Natural killer cell treated with Interleukin-12 subunit alpha and Interleukin-12 subunit beta and Interleukin-15 and Interleukin-18, amount 100 ng/mL, for 72 hours (primary cell): ENCODE measurements around the gene SPATA13. TPM values are rescaled to one million over a fixed set of nuclear protein-coding genes. Genes with fewer than 3 reads are reported as not detected.
A peak's percentile ranks its signal among the peaks of the same experiment; 100 is the strongest.

Experiments
- ATAC-seq, 2 donors: fragments of 150-1000 bp; cut with Tn5 transposase in 1 of 2; sonication (Bioruptor Pico), chemical (Tn5 transposase) in 1 of 2; 2 replicates each; pipeline ENCODE4 v1.10.0; 2021
- DNase-seq: peaks from one replicate; pipeline ENCODE4 v3.0.0; 2022; ENCODE audit warnings: low spot score
- H3K27ac Mint-ChIP-seq, 2 donors: 1 replicate in 1 of 2; 2 replicates in 1 of 2; pipeline ENCODE4 v1.8.0; 2022; ENCODE audit warnings: mixed read lengths in 2 of 2, mild to moderate bottlenecking in 1 of 2, moderate library complexity in 1 of 2
- H3K27me3 Mint-ChIP-seq, 2 donors: 1 replicate in 1 of 2; 2 replicates in 1 of 2; pipeline ENCODE4 v1.8.0; 2022; ENCODE audit warnings: mixed read lengths in 2 of 2
- H3K36me3 Mint-ChIP-seq: one replicate; pipeline ENCODE4 v1.8.0; 2022; ENCODE audit warnings: mixed read lengths
- H3K4me1 Mint-ChIP-seq, 2 donors: 1 replicate in 1 of 2; 2 replicates in 1 of 2; pipeline ENCODE4 v1.8.0; 2022; ENCODE audit warnings: low read depth in 2 of 2, mixed read lengths in 2 of 2, mild to moderate bottlenecking in 1 of 2
- H3K4me3 Mint-ChIP-seq: one replicate; pipeline ENCODE4 v1.8.0; 2022; ENCODE audit warnings: mixed read lengths
- H3K9me3 Mint-ChIP-seq: 2 replicates; pipeline ENCODE4 v1.8.0; 2022; ENCODE audit warnings: mixed read lengths
- total RNA-seq, 2 donors: library from RNA; stranded (reverse); gene quantifications; one replicate each; pipeline ENCODE4 v1.2.3, GENCODE V29; 2022

SPATA13 gene
- total RNA-seq, 2 donors from 2014 or later: 81.6 to 107 TPM

DNA sequence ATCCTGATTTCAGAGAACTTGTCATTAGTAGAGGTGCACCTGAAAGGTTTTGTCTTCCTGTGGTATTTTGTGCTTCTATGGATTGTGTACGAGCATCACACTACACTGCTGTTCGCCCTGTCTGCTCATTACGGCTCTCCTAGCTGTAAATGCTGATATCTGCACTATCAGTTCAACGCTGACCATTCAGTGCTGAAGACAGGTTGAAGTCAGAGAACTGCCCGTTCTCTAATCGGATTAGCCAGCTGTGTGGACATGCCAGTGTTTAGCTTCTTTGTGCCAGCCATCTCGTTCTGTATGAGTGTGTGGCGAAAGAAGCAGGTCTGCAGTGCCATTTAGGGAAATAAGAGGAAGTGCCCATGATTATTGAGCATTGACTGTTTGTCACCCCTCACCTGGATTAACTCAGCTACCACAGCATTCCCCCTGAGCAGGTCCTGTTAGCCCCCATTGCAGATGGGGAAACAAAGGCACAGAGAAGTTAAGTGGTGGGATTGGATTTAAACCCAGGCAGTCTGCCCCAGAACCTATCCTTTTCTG is 127.3 kb downstream of the SPATA13 start:
- peaks cover 5 to 13% of the 10 kb centered on the region in 2 donors for H3K4me1 Mint-ChIP-seq
- H3K9me3 Mint-ChIP-seq: no peaks in the 10 kb centered on the region
- ATAC-seq (no peak), DNase-seq (no peak)
- H3K27me3 Mint-ChIP-seq: no peaks in the 10 kb centered on the region
- H3K36me3 Mint-ChIP-seq: peaks cover 19% of the 10 kb centered on the region
- H3K27ac Mint-ChIP-seq: no peak overlapping the region
- H3K4me3 Mint-ChIP-seq: no peak overlapping the region

DNA sequence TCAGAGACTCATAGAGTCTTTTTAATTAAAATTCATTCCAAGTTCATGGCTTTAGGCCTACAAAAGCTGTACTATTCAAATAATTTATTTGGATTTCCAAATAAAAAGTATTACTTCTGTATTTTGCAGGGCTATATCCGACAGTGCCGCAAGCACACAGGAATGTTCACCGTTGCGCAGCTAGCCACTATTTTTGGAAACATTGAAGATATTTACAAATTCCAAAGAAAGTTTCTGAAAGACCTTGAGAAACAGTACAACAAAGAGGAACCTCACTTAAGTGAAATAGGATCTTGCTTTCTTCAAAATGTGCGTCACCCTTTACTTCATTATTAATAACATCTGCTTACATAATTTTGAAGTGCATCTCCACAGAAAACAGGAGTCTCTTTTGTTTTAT is 128.3 kb downstream of the SPATA13 start:
- H3K9me3 Mint-ChIP-seq: no peaks in the 10 kb centered on the region
- peaks cover 0 to 8% of the 10 kb centered on the region in 2 donors for H3K4me1 Mint-ChIP-seq
- H3K27ac Mint-ChIP-seq: peak overlapping the region in 1 of 2 donors; percentile 62

GRCh38 chr13:24290280-24290932 is 129.9 kb downstream of the SPATA13 start:
- peaks cover 0 to 7% of the 10 kb centered on the region in 2 donors for H3K4me1 Mint-ChIP-seq
- H3K4me3 Mint-ChIP-seq: no peak overlapping the region
- ATAC-seq (no peak), DNase-seq (no peak)
- H3K36me3 Mint-ChIP-seq: peaks cover 32% of the 10 kb centered on the region
- H3K9me3 Mint-ChIP-seq: no peaks in the 10 kb centered on the region
- no peaks in the 10 kb centered on the region for H3K27me3 Mint-ChIP-seq
- H3K27ac Mint-ChIP-seq: peak overlapping the region in 1 of 2 donors; percentile 56

More for the DNA sequence above, 128.3 kb downstream of the SPATA13 start:
- H3K27me3 Mint-ChIP-seq: no peaks in the 10 kb centered on the region
- ATAC-seq (no peak), DNase-seq (no peak)
- H3K36me3 Mint-ChIP-seq: peaks cover 22% of the 10 kb centered on the region
- H3K4me3 Mint-ChIP-seq: no peak overlapping the region

GRCh38 chr13:24292481-24292880 is 132.0 kb downstream of the SPATA13 start:
- Mint-ChIP-seq H3K27me3 (no peaks in the 10 kb centered on the region), H3K4me3 (no peak overlapping the region), H3K4me1 (peaks cover 0 to 14% of the 10 kb centered on the region in 2 donors), H3K36me3 (peaks cover 43% of the 10 kb centered on the region), H3K9me3 (no peaks in the 10 kb centered on the region), H3K27ac (peak overlapping the region; percentile 35 to 46)
- DNase-seq (no peak), ATAC-seq (no peak)

GRCh38 chr13:24293746-24294145 is 133.2 kb downstream of the SPATA13 start:
- ATAC-seq: no peak
- Mint-ChIP-seq H3K27me3 (no peaks in the 10 kb centered on the region), H3K36me3 (peaks cover 39% of the 10 kb centered on the region), H3K4me1 (peaks cover 0 to 18% of the 10 kb centered on the region in 2 donors), H3K9me3 (no peaks in the 10 kb centered on the region), H3K4me3 (no peak overlapping the region), H3K27ac (peak overlapping the region in 1 of 2 donors; percentile 50)
- no peak for DNase-seq

DNA sequence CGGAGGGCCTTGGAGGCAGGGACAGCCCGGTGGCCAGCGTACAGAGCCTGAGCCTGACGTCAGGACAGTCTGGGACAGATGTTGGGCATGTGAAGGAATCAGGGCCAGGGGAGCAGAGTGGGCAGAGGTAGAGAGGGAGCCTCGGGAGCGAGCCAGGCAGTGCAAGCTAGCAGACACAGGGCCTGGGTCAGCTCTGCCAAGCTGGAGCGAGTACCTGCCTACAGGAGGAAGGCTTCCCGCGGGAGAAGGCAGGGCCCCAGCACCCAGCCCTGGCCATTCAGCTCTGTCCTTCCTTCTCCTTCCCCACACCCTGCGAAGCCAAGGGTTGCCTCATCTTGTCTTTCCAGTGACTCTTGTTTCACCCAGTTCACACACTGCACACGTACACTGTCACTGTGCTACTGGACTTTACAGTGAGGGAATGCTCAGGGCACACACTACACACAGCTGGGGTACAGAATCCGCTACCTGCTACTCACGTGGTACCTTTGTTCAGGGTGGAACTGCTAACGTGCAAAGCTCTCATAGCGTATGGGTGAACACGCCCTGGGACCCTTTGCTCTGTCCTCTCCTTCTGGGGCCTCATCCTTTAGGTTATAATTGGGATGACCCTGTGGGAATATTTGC is 139.1 kb downstream of the SPATA13 start:
- Mint-ChIP-seq H3K4me3 (no peak overlapping the region), H3K9me3 (no peaks in the 10 kb centered on the region), H3K4me1 (peaks cover 15 to 34% of the 10 kb centered on the region in 2 donors), H3K27me3 (no peaks in the 10 kb centered on the region), H3K27ac (peak overlapping the region; percentile 26 to 75), H3K36me3 (peaks cover 29% of the 10 kb centered on the region)
- ATAC-seq (peak in 1 of 2 donors; percentile 52), DNase-seq (no peak)

GRCh38 chr13:24301434-24301833 is 140.9 kb downstream of the SPATA13 start:
- DNase-seq: no peak
- H3K4me3 Mint-ChIP-seq: no peak overlapping the region
- H3K4me1 Mint-ChIP-seq: peaks cover 15 to 31% of the 10 kb centered on the region in 2 donors
- no peaks in the 10 kb centered on the region for H3K27me3 Mint-ChIP-seq
- H3K27ac Mint-ChIP-seq: peak overlapping the region in 1 of 2 donors; percentile 73
- peaks cover 30% of the 10 kb centered on the region for H3K36me3 Mint-ChIP-seq
- H3K9me3 Mint-ChIP-seq: no peaks in the 10 kb centered on the region
- no peak for ATAC-seq

DNA sequence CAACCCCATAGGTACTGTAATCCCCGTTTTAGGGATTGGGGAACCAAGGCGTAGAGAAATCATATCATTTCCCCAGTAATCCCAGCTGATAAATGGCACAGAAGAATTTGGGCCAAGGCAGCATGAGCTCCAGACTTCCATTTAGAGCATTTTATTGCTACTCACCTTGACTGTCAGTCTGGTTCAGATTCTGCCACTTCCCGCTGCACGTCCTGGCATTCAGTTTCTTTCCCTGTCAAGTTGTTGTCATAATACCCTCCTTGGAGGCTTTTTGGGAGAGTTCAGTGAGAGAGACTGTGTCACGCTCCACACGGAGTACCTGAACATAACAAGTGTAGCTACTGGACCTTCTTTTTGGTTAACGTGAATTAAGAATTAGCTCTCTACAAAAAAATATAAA is 141.4 kb downstream of the SPATA13 start:
- Mint-ChIP-seq H3K4me3 (no peak overlapping the region), H3K9me3 (no peaks in the 10 kb centered on the region), H3K36me3 (peaks cover 26% of the 10 kb centered on the region), H3K27me3 (no peaks in the 10 kb centered on the region), H3K27ac (peak overlapping the region in 1 of 2 donors; percentile 73), H3K4me1 (peaks cover 15 to 27% of the 10 kb centered on the region in 2 donors)
- DNase-seq (no peak), ATAC-seq (no peak)

DNA sequence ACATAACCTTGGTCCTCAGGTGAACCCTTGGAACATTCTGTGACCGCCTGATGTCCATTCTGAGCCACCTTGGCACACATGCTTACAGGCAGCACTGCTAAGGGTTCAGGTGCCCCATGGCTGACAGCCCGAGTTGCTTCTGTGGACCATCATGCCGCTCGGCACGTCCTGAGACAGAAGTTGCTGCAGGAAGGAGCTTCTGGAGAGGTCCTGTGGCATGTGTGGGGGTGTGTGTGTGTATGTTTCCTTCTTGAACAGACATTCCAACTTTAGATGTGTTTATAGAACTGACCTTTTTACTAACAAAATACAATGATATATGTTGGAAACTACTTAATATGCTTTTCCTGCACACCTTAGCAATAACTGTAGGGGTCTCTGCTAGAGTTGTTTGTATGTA is 144.1 kb downstream of the SPATA13 start:
- Mint-ChIP-seq H3K27me3 (no peaks in the 10 kb centered on the region), H3K36me3 (peaks cover 21% of the 10 kb centered on the region), H3K4me3 (no peak overlapping the region), H3K4me1 (peaks cover 8 to 22% of the 10 kb centered on the region in 2 donors), H3K9me3 (no peaks in the 10 kb centered on the region), H3K27ac (peak overlapping the region in 1 of 2 donors; percentile 29)
- DNase-seq (no peak), ATAC-seq (no peak)

DNA sequence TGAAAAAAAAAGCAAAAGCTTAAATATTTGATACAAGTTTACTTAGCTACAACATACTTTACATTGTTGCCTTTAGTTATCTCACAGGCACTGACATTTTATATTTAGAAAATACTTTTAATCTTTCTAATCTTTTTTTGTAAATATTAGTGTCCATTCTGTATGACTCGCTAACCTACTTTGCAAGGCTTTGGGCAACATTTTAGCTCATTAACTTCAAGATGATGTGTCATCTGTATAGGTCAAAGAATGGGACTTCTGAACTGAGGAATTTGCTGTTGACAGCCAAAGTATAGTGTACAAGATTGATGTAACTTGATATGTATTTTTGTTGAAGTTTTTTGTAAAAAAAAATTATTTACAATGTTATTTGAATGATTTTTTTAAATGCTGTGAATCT is 146.1 kb downstream of the SPATA13 start:
- H3K27me3 Mint-ChIP-seq: no peaks in the 10 kb centered on the region
- ATAC-seq (no peak), DNase-seq (no peak)
- no peak overlapping the region for H3K27ac Mint-ChIP-seq
- no peak overlapping the region for H3K4me3 Mint-ChIP-seq
- H3K4me1 Mint-ChIP-seq: peaks cover 0 to 4% of the 10 kb centered on the region in 2 donors
- H3K36me3 Mint-ChIP-seq: peaks cover 16% of the 10 kb centered on the region
- no peaks in the 10 kb centered on the region for H3K9me3 Mint-ChIP-seq

GRCh38 chr13:24307211-24308067 is 146.9 kb downstream of the SPATA13 start:
- H3K27ac Mint-ChIP-seq: no peak overlapping the region
- DNase-seq (no peak), ATAC-seq (peak in 1 of 2 donors; percentile 49)
- no peak overlapping the region for H3K4me3 Mint-ChIP-seq
- H3K9me3 Mint-ChIP-seq: no peaks in the 10 kb centered on the region
- H3K4me1 Mint-ChIP-seq: peaks cover 0 to 4% of the 10 kb centered on the region in 2 donors
- no peaks in the 10 kb centered on the region for H3K27me3 Mint-ChIP-seq
- H3K36me3 Mint-ChIP-seq: peaks cover 13% of the 10 kb centered on the region

GRCh38 chr13:24308068-24308445 is 147.5 kb downstream of the SPATA13 start:
- DNase-seq (no peak), ATAC-seq (peak; percentile 24 to 38)
- H3K27ac Mint-ChIP-seq: no peak overlapping the region
- peaks cover 13% of the 10 kb centered on the region for H3K36me3 Mint-ChIP-seq
- H3K4me1 Mint-ChIP-seq: peaks cover 0 to 4% of the 10 kb centered on the region in 2 donors
- H3K9me3 Mint-ChIP-seq: no peaks in the 10 kb centered on the region
- H3K4me3 Mint-ChIP-seq: no peak overlapping the region
- no peaks in the 10 kb centered on the region for H3K27me3 Mint-ChIP-seq

DNA sequence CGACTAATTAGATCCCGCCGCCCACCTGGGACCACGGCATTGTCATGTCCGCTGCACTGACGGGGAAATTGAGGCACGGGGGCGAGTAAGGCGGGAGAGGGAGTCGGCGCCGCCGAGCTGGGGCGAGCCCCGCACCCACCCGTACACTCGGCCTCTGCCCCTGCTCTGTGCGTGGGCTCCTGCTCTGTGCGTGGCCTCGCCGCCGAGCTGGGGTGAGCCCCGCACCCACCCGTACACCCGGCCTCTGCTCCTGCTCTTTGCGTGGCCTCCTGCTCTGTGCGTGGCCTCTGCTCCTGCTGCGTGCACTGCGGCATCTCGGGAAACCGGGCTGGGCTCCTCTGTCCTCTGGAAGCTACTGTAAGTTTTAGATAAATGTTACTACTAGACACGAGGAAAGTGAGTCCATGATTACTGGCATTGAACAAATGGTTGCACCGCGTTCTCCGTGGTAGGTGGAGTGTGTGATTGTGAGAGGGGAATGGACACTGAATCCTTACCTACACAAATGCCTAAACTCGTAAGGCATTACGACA is 148.0 kb downstream of the SPATA13 start:
- no peaks in the 10 kb centered on the region for H3K27me3 Mint-ChIP-seq
- peaks cover 0 to 4% of the 10 kb centered on the region in 2 donors for H3K4me1 Mint-ChIP-seq
- H3K4me3 Mint-ChIP-seq: no peak overlapping the region
- no peak overlapping the region for H3K27ac Mint-ChIP-seq
- DNase-seq: no peak
- H3K36me3 Mint-ChIP-seq: peaks cover 13% of the 10 kb centered on the region
- H3K9me3 Mint-ChIP-seq: no peaks in the 10 kb centered on the region
- ATAC-seq: peak in 1 of 2 donors; percentile 36
